HepG2 (cell line): ENCODE results near the gene JPH3. TPM values are rescaled to one million over a fixed set of nuclear protein-coding genes. Genes with fewer than 3 reads are reported as not detected.

Experiments used
- ATAC-seq: fragments of 200-7000 bp; cut with Tn5 transposase; 3 replicates; pipeline ENCODE4 v1.9.1; 2020; ENCODE audit warnings: mild to moderate bottlenecking, moderate library complexity
- BruUV-seq: library from RNA; stranded (reverse); fragments of 400-500 nt; replicated peaks from 2 replicates; lab custom pipeline; 2021; lab: Mats Ljungman, UMichigan
- CTCF ChIA-PET: fragments of 300-600 bp; formaldehyde crosslinking; extraction: SDS; loops from one replicate; lab custom pipeline; 2021; ENCODE audit warnings: low total read pairs, inconsistent platforms, low intra/inter-chr PET ratio; lab: Yijun Ruan, JAX
- POLR2A ChIA-PET: fragments of 350-600 bp; sonication (Branson Sonifier 250); formaldehyde crosslinking; loops from one replicate; lab custom pipeline; 2020; ENCODE audit warnings: antibody characterized with exemption, inconsistent platforms; lab: Yijun Ruan, JAX
- DNase-seq: peaks from one replicate; pipeline ENCODE4 v3.0.0-alpha.2; 2015; ENCODE audit warnings: low spot score
- FAIRE-seq: peaks from 3 replicates; lab custom pipeline; 2011; peaks lifted over from hg19 to GRCh38; lab: Jason Lieb, UNC
- H2AFZ ChIP-seq: one replicate; pipeline ENCODE4 v1.6.1; 2011; ENCODE audit warnings: low read length, inconsistent platforms
- H3K27ac ChIP-seq: fragments of 300-600 bp; 3 replicates; pipeline ENCODE4 v1.8.0; 2011; ENCODE audit warnings: mixed run types, mild to moderate bottlenecking, mixed read lengths, low read length, inconsistent platforms; ENCODE audit not compliant: insufficient read depth; ENCODE audit errors: extremely low read length
- H3K27me3 ChIP-seq, 2 experiments: fragments of 200-600 bp in 1 of 2; 2 replicates in 1 of 2; 3 replicates in 1 of 2; pipeline versions ENCODE4 v1.6.0 to v1.8.0; 2011; ENCODE audit warnings: low read length in 2 of 2, mild to moderate bottlenecking in 2 of 2, moderate library complexity in 2 of 2, inconsistent platforms in 1 of 2; ENCODE audit not compliant: insufficient read depth in 2 of 2, control insufficient read depth in 1 of 2
- H3K36me3 ChIP-seq, 2 experiments: fragments of 200-600 bp in 1 of 2; replicated peaks in 1 of 2; 2 replicates in 1 of 2; 3 replicates in 1 of 2; pipeline versions ENCODE4 v1.5.1 to v1.8.0; 2011; ENCODE audit warnings: low read length in 2 of 2, inconsistent platforms in 1 of 2; ENCODE audit not compliant: insufficient read depth in 2 of 2, control insufficient read depth in 1 of 2
- H3K4me1 ChIP-seq: 2 replicates; pipeline ENCODE4 v1.5.1; 2012; ENCODE audit warnings: low read length, inconsistent platforms; ENCODE audit not compliant: insufficient read depth
- H3K4me2 ChIP-seq: 2 replicates; pipeline ENCODE4 v1.6.0; 2011; ENCODE audit warnings: low read depth, low read length, inconsistent platforms
- H3K4me3 ChIP-seq, 3 experiments: fragments of 200-600 bp in 1 of 3; sonication (generic), shearing (Covaris generic) in 1 of 3; replicated peaks in 1 of 3; 2 replicates each; pipeline ENCODE4 v1.5.1; 2011 to 2016; ENCODE audit warnings: low read length in 3 of 3, inconsistent platforms in 2 of 3, low read depth in 2 of 3, mild to moderate bottlenecking in 2 of 3, control low read depth in 1 of 3, mixed read lengths in 1 of 3; ENCODE audit not compliant: insufficient read depth in 1 of 3
- H3K79me2 ChIP-seq: one replicate; pipeline ENCODE4 v1.6.1; 2011; ENCODE audit warnings: low read length, inconsistent platforms; ENCODE audit not compliant: insufficient read depth
- H3K9ac ChIP-seq: 2 replicates; pipeline ENCODE4 v1.6.0; 2011; ENCODE audit warnings: mild to moderate bottlenecking, low read depth, low read length, inconsistent platforms; ENCODE audit not compliant: insufficient read depth
- H3K9me3 ChIP-seq: 2 replicates; pipeline ENCODE4 v1.5.1; 2012; ENCODE audit warnings: mild to moderate bottlenecking, low read length
- H4K20me1 ChIP-seq: 2 replicates; pipeline ENCODE4 v1.6.0; 2011; ENCODE audit warnings: inconsistent platforms, mild to moderate bottlenecking, low read length, moderate library complexity; ENCODE audit not compliant: insufficient read depth
- DNMT3B ChIP-seq: conservative IDR thresholded peaks from 2 replicates; pipeline ENCODE4 v1.6.1; 2016; ENCODE audit warnings: missing biosample characterization, control low read depth
- GABPB1 ChIP-seq: IDR thresholded peaks from 2 replicates; pipeline ENCODE4 v1.6.1; 2016; ENCODE audit warnings: mild to moderate bottlenecking, missing genetic modification reagents, moderate library complexity, missing compliant biosample characterization
- HMG20B ChIP-seq: conservative IDR thresholded peaks from 2 replicates; pipeline ENCODE4 v1.6.1; 2016; ENCODE audit warnings: missing genetic modification reagents, missing compliant biosample characterization
- HNF4G ChIP-seq, 2 experiments: sonication (generic) in 1 of 2; formaldehyde crosslinking in 1 of 2; IDR thresholded peaks; 2 replicates each; pipeline versions ENCODE4 v1.4.0 to v1.6.1; 2011 to 2020; ENCODE audit warnings: borderline replicate concordance in 2 of 2, low read depth in 2 of 2, mild to moderate bottlenecking in 2 of 2, low read length in 1 of 2, missing genetic modification reagents in 1 of 2, moderate library complexity in 1 of 2
- NR2F1 ChIP-seq, 2 experiments: fragments of 450-650 bp in 1 of 2; formaldehyde crosslinking in 1 of 2; IDR thresholded peaks; 2 replicates each; pipeline versions ENCODE4 v1.5.0 to v1.6.1; 2016 to 2020; ENCODE audit warnings: mild to moderate bottlenecking in 1 of 2, missing compliant biosample characterization in 1 of 2, missing genetic modification reagents in 1 of 2, moderate library complexity in 1 of 2
- NR2F6 ChIP-seq, 2 experiments: IDR thresholded peaks; 2 replicates each; pipeline ENCODE4 v1.6.1; 2016; ENCODE audit warnings: antibody characterized with exemption in 1 of 2, mild to moderate bottlenecking in 1 of 2
- TAF1 ChIP-seq: sonication (generic); formaldehyde crosslinking; IDR thresholded peaks from 2 replicates; pipeline ENCODE4 v1.4.0; 2020; ENCODE audit warnings: missing genetic modification reagents
- ZBTB8A ChIP-seq: sonication (generic); formaldehyde crosslinking; IDR thresholded peaks from 2 replicates; pipeline ENCODE4 v1.4.0; 2020; ENCODE audit warnings: mild to moderate bottlenecking, low read depth, missing genetic modification reagents, borderline replicate concordance
- WGBS: methylation state at CpG from one replicate; pipeline ENCODE4 v1.1.6; 2017; ENCODE audit warnings: low lambda C conversion rate; 5-methylcytosine and 5-hydroxymethylcytosine counted together
- in situ Hi-C: cut with HindIII; loops from 2 replicates; pipeline ENCODE4 v1.10.0; 2017; ENCODE audit warnings: low pct_unique_long_range_greater_than_20kb; ENCODE audit not compliant: extremely low pct_ligation_motif_present
- intact Hi-C: fragments of 100-400 bp; cut with micrococcal nuclease; formaldehyde crosslinking; loops from one replicate; pipeline ENCODE4 v1.10.0; 2022; ENCODE audit not compliant: unreplicated experiment
- polyA plus RNA-seq, 8 experiments: library from polyadenylated mRNA; depleted of rRNA in 3 of 8; stranded (reverse) in 7 of 8; unstranded in 1 of 8; fragments of >200 nt; fragmentation: Illumina TruSeq in 4 of 8; extraction: Trizol in 4 of 8; gene quantifications; 2 replicates each; pipeline versions ENCODE4 v1.2.1 to v1.2.3, GENCODE V29; 2011 to 2016; ENCODE audit warnings: low read depth in 4 of 8, missing spikeins in 1 of 8, mixed read lengths in 1 of 8; ENCODE audit not compliant: insufficient read depth in 1 of 8
- total RNA-seq, 5 experiments: library from RNA; depleted of rRNA; stranded (reverse); fragments of >200 nt; fragmentation: Illumina TruSeq; extraction: Trizol; gene quantifications; 2 replicates each; pipeline ENCODE4 v1.2.3, GENCODE V29; 2016; ENCODE audit warnings: low read depth in 1 of 5
- TF ChIP-seq, protein P1 (sequence below): sonication (generic); formaldehyde crosslinking; IDR thresholded peaks from 2 replicates; pipeline ENCODE4 v1.4.0; 2020; ENCODE audit warnings: missing genetic modification reagents
- TF ChIP-seq, protein P2 (sequence below): sonication (generic); formaldehyde crosslinking; IDR thresholded peaks from 2 replicates; pipeline ENCODE4 v1.4.0; 2020; ENCODE audit warnings: missing genetic modification reagents

Gene JPH3
- total and polyA plus RNA-seq, 2 of the 13 experiments (the other 11 are each of a cell fraction or from before 2014, with no cell fraction given): not detected

DNA sequence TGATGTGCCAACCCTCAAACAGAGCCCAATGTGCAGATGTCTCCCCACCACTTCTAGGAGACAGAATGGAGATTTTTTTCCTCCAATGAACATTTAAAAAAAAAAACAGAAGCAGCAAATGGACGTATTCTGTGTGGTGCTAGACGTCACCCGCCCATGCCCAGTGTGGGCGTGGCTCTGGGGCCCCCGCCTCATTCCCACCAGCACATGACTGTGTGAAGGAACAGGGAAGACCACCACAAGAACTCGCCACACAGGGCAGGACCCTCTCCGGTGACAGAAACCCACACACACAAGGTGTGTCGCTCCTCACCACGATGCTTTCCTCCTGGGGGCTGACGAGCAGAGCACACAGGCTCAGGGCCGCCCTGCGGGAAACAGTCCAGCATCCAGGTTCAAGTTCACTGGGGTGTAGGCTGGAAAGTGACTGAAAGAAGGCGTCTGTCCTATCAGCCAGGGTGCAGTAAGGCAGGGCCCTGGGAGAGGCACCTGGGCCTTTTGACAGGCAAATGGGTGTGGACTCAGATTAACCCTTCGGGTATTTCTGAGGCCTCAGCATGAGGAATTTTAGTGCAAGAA lies 110.0 kb downstream of the JPH3 start:
- Histone ChIP-seq H3K9me3 (no peaks in the 10 kb centered on the region), H3K4me3 (no peak overlapping the region), H3K4me1 (no peaks in the 10 kb centered on the region), H3K27ac (no peak overlapping the region)
- in situ Hi-C loops: no loop called here
- CTCF ChIA-PET: no interaction called here
- WGBS: 96% methylated on average over 14 of the region's 14 CpGs
- POLR2A ChIA-PET: no interaction called here
- TF ChIP-seq, protein P1, sequence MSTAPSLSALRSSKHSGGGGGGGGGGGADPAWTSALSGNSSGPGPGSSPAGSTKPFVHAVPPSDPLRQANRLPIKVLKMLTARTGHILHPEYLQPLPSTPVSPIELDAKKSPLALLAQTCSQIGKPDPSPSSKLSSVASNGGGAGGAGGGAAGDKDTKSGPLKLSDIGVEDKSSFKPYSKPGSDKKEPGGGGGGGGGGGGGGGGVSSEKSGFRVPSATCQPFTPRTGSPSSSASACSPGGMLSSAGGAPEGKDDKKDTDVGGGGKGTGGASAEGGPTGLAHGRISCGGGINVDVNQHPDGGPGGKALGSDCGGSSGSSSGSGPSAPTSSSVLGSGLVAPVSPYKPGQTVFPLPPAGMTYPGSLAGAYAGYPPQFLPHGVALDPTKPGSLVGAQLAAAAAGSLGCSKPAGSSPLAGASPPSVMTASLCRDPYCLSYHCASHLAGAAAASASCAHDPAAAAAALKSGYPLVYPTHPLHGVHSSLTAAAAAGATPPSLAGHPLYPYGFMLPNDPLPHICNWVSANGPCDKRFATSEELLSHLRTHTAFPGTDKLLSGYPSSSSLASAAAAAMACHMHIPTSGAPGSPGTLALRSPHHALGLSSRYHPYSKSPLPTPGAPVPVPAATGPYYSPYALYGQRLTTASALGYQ: no peak
- no peak for TF ChIP-seq HNF4G (IDR thresholded peaks at IDR 0.05; ENCODE audit: borderline replicate concordance, low read depth, low read length)
- TF ChIP-seq HNF4G (CRISPR knock-in tag; IDR thresholded peaks at IDR 0.05; ENCODE audit: borderline replicate concordance, low read depth): no peak
- no peak for TF ChIP-seq TAF1 (CRISPR knock-in tag)
- no peak for TF ChIP-seq DNMT3B (CRISPR knock-in tag)
- no peak for TF ChIP-seq ZBTB8A (CRISPR knock-in tag)
- TF ChIP-seq NR2F1 (CRISPR knock-in tag; IDR thresholded peaks at IDR 0.05): no peak
- no peak for TF ChIP-seq GABPB1
- TF ChIP-seq NR2F6 (IDR thresholded peaks at IDR 0.05): no peak
- no peak for TF ChIP-seq NR2F6 (CRISPR knock-in tag; IDR thresholded peaks at IDR 0.05)
- TF ChIP-seq, protein P2, sequence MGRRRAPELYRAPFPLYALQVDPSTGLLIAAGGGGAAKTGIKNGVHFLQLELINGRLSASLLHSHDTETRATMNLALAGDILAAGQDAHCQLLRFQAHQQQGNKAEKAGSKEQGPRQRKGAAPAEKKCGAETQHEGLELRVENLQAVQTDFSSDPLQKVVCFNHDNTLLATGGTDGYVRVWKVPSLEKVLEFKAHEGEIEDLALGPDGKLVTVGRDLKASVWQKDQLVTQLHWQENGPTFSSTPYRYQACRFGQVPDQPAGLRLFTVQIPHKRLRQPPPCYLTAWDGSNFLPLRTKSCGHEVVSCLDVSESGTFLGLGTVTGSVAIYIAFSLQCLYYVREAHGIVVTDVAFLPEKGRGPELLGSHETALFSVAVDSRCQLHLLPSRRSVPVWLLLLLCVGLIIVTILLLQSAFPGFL (CRISPR knock-in tag): no peak
- TF ChIP-seq HMG20B (CRISPR knock-in tag): no peak
- TF ChIP-seq, all 625 proteins: peak for 0
- H3K27me3 ChIP-seq: no peaks in the 10 kb centered on the region
- peaks cover 55 to 60% of the 10 kb centered on the region in 2 experiments for H3K36me3 ChIP-seq
- ATAC-seq (no peak), DNase-seq (no peak), FAIRE-seq (no peak)
- H3K4me2 ChIP-seq: no peak overlapping the region
- H4K20me1 ChIP-seq: no peaks in the 10 kb centered on the region; the same call in 1 of the 2 replicates
- no peak overlapping the region for H3K9ac ChIP-seq
- no peaks in the 10 kb centered on the region for H3K79me2 ChIP-seq
- no peak overlapping the region for H2AFZ ChIP-seq
- BruUV-seq: no TSS peak
- intact Hi-C loops: no loop called here
